ENCODE data around the gene TMC5. TPM values are rescaled to one million over a fixed set of nuclear protein-coding genes. Genes with fewer than 3 reads are reported as not detected.

Gene TMC5
- total and polyA plus RNA-seq, 2 of the 13 experiments (the other 11 are each of a cell fraction or from before 2014, with no cell fraction given) = 0.09 to 0.41 TPM

- TF ChIP-seq UBTF (CRISPR knock-in tag; IDR thresholded peaks at IDR 0.05) (no peak), ZBTB49 (CRISPR knock-in tag; IDR thresholded peaks at IDR 0.05; ENCODE audit: borderline replicate concordance) (no peak), ATF1 (CRISPR knock-in tag; IDR thresholded peaks at IDR 0.05) (no peak), DBP (CRISPR knock-in tag; IDR thresholded peaks at IDR 0.05; ENCODE audit: not compliant biosample characterization) (no peak), DMAP1 (CRISPR knock-in tag; IDR thresholded peaks at IDR 0.05) (no peak), HNRNPL (IDR thresholded peaks at IDR 0.05; ENCODE audit: low read depth, low read length) (no peak), E2F5 (CRISPR knock-in tag; conservative IDR thresholded peaks at IDR 0.05) (no peak), PAF1 (CRISPR knock-in tag; IDR thresholded peaks at IDR 0.05) (no peak), IKZF5 (CRISPR knock-in tag; IDR thresholded peaks at IDR 0.05) (peak; percentile 44; the same call in 1 of the 2 replicates), BRF2 (CRISPR knock-in tag; IDR thresholded peaks at IDR 0.05) (no peak), FOXJ3 (CRISPR knock-in tag; IDR thresholded peaks at IDR 0.05; ENCODE audit: borderline replicate concordance) (0 out of 2 replicates have a peak, but pooled peaks have one; percentile 21), PHF20 (CRISPR knock-in tag; IDR thresholded peaks at IDR 0.05) (no peak), CHD4 (IDR thresholded peaks at IDR 0.05; ENCODE audit: borderline replicate concordance, low read length) (no peak), ZNF619 (CRISPR knock-in tag; IDR thresholded peaks at IDR 0.05) (no peak), KLF16 (CRISPR knock-in tag; IDR thresholded peaks at IDR 0.05) (peak in 1 of 2 experiments; percentile 25; a peak in 1 of 4 replicates), ZBTB3 (CRISPR knock-in tag; IDR thresholded peaks at IDR 0.05; ENCODE audit: borderline replicate concordance, low read depth) (no peak), KDM2A (CRISPR knock-in tag; IDR thresholded peaks at IDR 0.05; ENCODE audit: borderline replicate concordance, low read depth) (peak; percentile 52; the same call in 1 of the 2 replicates), FOSL2 (CRISPR knock-in tag; IDR thresholded peaks at IDR 0.05) (peak; percentile 32; the same call in 1 of the 2 replicates), ZNF746 (CRISPR knock-in tag; IDR thresholded peaks at IDR 0.05) (no peak), MTA3 (CRISPR knock-in tag; IDR thresholded peaks at IDR 0.05) (no peak), ESRRA (CRISPR knock-in tag; IDR thresholded peaks at IDR 0.05; ENCODE audit: low read depth) (no peak), GPN1 (CRISPR knock-in tag; IDR thresholded peaks at IDR 0.05; ENCODE audit: borderline replicate concordance) (no peak), ZNF749 (CRISPR knock-in tag; IDR thresholded peaks at IDR 0.05; ENCODE audit: borderline replicate concordance) (no peak)
These were observed 28.4 kb upstream of the TMC5 start (continued) for GRCh38 chr16:19389246-19389645.
